A204.1 (cell line): ENCODE data around the gene CNIH3.

Source experiments
- FAIRE-seq: peaks from 2 replicates; lab custom pipeline; 2012; peaks lifted over from hg19 to GRCh38; lab: Jason Lieb, UNC

Gene CNIH3

DNA sequence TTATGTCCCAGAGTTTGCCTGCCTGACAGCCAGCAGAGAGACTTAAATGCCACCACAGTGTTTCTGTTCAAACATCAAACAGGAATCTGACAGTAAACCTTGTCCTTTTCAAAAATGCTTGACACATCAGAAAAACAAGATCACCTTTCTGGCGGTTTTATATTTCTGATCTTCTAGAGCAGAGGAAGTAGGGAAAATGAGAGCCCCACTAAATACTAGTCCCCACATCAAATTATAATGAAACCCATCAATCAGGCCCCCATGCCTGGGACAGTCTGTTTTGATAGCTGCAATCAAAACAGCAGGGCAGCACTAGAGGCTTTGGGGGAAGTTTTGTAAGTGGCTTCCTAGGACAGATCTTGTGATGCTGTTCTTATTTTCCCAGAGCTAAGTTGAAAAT lies 129.3 kb downstream of the CNIH3 start:
- no peak for FAIRE-seq

DNA sequence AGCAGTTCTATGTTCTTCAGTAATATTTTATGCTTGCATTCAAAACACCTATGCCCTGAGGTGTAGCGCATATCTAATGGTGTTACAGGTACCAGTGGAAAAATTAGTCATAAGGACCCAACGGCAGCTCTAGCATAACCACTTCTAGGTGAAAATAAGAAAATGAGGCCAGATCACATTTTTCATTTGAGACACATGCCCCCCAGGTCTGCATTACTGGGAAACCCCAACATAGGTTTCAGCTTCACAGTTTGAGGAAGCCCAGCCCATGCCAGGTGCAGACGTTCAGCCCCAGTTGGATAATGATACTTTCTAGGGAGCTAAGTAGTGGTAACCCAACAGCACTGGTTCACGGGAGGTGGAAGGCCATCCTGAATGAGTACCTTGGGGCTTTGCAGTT lies 129.8 kb downstream of the CNIH3 start:
- FAIRE-seq: no peak

DNA sequence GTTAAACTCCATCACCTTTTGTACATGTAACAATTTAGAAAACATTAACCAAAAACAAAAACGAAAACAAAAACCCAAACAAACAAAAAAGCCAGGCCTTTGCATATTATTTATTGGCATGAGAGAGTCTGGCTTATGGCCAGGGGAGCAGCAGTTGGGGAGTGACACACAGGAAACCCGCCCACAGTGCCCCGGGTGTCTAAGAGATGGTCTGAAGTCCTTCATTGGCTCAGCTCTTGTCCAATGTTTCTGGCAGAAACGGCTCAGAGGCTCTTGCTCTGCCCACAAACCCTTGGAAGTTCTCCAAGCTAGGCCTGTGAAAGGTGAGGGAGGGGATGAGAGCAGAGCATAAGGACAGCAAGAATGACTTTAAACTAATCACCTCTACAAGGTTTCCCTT lies 131.5 kb downstream of the CNIH3 start:
- no peak for FAIRE-seq

DNA sequence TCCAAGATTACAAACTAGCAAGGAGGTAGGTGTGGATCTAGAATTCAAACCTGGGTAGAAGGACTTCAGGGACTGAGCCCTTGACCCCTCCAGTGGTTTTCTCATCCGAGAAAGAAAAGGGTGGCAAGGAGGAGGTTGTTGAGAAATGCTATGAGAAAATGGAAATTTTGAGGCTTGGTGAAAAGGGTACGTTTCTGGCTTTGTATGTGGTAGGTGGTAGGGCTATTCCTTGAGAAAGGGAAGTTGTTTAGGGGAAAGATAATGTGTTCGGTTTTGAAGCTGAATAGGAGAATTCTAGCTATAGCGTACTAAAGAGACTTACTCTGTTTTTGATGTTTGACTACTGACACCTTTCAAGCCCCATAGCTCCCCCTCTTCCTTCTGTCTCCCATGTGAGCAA lies 133.8 kb downstream of the CNIH3 start:
- FAIRE-seq: no peak

DNA sequence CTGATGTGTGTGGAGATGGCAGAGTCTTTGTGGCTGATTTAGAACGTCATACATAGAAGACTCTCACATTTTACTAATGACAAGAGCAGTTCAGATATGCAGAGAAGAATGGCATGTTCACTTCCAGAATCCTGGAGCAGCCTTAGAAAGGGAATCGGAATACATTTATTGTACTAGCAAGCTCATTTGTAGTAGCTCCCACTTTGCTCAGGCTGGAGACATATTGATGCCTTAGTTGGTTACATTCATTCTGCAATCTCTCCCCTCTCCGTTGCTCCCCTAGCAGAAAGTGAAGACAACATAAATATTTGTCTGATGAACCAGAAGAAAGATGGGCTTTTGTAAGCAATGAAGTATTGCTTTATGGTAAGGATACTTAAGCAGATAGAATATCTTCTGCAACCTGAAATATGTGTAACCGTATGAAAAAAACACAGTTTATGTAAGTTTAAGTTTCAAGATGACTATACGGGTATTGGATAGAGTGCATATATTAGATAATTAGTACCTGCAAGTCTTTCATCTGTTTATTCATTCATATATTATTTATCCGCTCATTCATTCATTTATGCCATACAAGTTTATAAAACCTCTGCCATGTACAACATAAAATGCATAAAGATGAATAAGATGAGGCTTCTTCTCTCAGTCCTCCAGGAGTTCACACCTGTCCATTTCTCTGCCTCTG lies 135.7 kb downstream of the CNIH3 start:
- no peak for FAIRE-seq

DNA sequence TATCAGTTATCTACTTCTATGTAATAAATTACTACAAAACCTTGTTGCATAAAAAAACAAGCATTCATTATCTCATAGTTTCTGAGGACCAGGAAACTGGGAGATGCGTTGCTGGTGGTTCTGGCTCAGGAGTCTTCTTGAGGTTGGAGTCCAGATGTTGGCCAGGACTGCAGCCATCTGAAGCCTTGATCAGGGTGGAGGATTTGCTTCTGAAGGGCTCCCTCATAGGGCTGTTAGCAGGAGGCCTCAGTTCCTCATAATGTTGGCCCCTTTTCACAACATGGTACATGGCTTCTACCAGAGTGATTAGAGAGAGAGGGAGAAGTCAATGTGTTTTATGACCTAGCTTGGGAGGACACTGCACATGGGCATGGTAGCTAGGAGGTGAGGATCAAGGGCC lies 137.4 kb downstream of the CNIH3 start:
- no peak for FAIRE-seq

DNA sequence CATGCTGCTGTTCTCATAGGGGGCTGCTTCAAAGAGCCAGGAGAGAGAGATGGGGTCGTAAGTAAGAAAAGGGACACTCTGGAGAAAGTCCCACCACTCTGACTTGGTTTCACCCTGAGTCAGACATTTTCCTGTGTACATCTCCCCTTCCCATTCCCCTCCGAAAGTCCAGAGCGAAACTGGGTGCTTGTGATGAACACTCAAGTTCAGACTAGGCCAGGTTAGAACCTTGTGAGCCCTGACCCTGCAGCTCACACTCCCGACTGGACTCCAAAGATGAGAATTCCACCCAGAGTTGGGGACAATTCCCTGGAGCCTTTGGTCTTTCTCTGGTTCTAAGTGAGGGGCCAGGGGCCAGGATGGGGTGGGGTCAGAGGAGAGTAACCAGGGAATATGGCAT lies 139.5 kb downstream of the CNIH3 start:
- FAIRE-seq: no peak

DNA sequence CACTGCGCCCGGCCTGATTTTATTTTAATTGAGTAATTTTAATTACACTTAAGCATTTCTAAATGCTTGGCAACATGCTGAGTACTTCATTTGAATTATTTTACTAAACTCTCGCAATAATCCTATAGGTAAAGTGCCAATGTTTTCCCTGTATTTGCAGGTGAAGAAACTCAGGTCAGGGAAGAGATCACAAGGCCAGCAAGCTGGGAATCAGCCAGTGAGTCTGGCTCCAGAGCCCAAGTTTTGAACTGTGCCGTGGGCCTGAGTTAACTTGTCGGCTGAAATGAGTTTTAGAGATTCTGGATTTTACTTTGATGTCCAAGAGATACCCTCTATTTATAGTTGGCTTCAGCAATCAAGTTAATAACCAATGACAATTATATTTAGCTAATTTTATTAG lies 141.4 kb downstream of the CNIH3 start:
- no peak for FAIRE-seq

DNA sequence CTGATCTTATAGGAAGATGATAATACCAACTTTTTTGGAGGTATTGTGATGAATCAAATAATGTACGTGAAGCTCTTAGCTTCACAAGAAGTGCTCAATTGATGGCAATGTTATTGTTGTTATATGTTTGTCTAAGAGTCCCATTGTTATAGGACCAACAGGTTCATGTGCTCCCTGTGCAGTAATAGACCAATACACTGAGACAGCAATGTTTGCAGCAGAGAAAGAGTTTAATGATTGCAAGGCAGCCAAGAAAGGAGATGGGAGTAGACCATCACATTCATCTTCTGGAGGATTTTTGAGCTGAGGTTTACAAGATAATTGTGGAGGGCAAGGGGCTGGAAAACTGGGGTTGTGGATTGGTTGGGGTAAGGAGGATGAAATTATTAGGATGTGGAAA lies 143.0 kb downstream of the CNIH3 start:
- FAIRE-seq: no peak

DNA sequence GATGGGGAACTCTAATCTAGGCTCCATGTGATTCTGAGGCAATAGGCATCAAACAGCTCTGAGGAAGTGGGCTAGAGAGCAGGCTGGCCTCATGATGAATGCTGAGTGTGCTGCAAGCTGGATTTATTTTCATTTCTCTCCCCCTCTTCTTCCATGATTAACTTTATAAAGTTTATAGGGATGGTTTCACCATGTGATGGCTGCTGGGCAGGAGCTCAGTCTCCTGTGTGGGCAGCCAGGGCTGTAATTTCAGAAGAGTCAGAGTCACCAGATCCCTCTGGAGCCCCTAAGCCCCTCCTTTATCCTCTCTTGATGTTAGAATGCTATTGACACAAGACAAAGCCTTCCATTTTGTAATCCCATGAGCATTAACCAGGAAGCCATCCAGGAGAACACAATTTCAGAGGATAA lies 143.6 kb downstream of the CNIH3 start:
- FAIRE-seq: no peak

DNA sequence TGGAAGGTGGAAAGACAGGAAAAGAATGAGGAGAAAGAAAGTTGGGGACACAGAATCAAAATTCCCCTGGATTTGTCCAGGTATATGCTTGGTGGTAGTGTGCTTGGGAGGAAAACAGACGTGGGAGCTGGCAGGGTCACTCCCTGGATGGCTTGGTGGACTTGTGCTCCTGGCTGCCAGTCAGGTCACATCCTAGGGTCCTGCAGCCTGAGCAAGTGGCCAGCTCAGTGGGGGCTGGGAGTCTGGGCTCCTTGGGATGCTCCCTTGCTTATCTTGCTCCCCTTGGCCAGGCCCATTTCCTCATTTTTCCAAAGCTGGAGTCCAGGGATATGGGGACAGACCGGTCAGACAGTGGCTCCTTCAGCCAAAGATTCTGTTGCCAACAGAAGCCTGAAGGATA lies 144.0 kb downstream of the CNIH3 start:
- no peak for FAIRE-seq

DNA sequence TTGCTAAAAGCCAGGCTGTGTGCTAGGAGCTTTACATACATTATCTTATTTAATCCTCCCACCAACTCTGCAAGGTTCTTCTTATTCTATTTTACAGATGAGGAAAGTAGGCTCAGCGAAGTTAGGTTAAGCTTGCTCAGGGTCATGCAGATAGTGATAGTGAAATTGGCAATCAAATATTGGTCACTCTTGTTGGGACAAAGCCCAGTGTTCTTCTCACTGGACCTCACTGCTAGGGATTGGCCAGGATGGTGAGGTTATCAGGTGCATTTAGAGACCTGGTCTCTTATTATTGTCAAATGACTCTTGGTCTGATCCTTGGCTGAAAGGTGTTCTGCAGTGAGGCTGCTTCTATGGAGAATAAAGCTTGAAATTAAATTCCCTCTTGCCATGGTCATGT lies 145.1 kb downstream of the CNIH3 start:
- FAIRE-seq: no peak

DNA sequence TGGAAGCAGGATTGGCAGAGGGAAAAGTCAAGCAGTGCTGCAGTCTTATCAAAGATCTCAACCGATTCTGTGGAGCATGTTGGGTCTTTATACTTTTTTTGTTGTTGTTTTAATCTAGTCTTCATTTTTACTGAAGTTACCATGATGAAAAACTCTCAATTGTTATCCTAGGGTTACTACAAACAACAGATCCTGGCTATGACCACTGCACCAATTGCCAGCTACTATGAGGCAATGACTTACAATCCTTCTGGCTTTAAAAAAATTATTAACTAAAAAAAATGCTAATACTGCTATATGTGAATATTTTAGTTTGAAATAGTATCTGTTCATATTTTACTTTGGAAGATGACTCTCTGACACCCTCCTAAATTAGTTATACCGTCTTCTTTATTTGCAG lies 145.9 kb downstream of the CNIH3 start:
- FAIRE-seq: no peak

DNA sequence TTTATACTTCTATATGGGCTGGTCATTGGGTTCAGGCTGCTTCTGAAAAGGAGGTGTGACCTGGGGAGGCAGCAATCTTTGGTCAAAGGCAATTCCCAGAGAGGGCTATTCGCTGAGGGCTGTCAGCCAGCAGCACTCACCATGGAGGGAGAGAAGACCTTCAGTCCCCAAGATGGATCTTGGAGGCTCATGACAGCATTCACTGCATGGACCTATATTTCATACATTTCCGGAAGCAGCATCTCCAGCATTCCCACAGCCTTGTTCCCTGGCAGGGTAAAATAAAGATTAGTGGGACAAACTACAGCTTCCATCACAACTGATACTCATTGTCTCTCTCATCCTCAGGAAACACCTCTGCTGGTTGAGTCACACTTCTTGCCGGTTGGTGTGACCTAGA lies 146.6 kb downstream of the CNIH3 start:
- no peak for FAIRE-seq

DNA sequence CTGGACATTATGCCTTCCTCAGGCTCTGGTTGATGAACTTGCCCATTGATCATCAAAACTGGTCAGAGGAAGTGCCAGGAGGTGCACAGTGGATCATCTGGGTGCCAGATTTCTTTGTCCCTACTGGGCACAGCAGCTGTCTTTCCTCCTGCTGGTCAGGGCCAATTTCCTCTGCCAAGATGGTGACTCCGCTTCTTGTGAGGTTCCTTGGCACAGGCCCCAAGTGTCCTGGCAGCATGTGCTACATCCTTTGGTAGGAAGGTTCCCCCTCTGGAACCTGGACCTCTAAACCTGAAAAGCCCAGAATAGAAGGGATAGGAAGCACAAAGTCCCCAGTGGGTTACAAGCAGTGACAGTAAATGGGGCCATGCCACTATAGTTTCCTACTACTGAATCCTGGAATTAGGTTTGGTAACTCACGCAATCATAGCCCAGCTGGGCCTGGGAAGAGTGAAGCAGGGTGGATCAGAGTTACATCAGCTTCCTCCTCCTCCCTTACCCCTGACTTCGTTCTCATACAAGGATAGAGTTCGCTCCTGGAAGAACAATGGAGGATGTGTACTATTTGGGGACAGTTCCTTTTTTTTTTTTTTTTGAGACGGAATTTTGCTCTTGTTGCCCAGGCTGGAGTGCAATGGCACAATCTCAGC lies 147.1 kb downstream of the CNIH3 start:
- FAIRE-seq: no peak

DNA sequence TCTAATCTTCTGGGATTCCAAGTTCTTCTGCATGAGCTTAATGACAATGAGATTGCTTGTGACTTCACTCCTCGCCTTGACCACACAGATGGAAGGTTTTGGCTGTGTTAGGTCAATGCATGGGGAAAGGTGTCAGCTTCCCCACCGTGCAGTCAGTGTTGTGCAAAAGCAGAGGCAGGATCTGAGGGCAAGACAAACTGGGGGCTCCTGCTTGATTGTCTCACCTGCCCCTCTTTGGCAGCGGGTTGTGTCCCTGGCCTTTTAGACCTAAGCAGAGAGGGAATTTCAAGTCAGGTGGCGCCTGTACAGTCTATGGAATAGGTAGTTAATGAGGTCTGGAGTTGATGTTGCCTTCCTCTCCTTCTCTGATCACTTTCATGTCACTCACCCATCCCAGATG lies 150.1 kb downstream of the CNIH3 start:
- FAIRE-seq: no peak

DNA sequence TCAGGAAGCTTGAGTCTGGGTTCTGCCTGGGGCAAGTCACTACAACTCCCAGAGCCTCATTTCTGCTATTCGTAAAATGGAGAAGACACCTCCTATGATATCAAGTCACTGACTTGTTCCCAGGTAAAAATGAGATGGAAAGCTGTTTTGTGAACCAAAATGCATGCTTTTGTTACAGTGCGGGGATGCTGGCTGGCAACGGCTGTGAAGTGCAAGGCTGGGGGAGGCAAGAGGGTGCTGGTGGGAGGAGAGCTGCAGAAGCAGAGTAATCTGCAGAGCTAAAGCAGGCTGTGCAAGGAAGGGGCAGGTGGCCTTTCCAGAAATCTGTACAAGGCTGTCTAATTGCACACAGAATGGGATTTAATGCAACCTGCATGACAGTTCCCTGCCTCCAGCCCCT lies 150.9 kb downstream of the CNIH3 start:
- FAIRE-seq: no peak

DNA sequence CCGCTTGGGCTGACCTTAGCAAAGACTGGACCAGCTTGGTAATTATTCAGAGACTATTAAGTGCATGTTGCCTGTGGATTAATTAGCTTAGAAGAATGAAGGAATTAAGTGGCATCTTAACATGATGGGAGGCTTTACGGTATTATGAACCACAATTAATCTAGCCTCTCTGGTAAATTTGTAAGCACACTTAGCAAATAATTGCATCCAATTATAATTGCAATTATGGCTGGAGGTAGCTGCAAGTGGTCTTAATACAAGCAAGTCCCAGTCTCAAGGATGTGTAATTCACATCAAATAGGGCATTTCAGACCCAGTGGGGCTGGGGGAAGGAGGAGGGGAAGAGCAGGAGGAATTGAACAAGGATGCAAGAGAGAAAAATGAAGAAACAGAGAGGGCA lies 151.6 kb downstream of the CNIH3 start:
- FAIRE-seq: no peak

DNA sequence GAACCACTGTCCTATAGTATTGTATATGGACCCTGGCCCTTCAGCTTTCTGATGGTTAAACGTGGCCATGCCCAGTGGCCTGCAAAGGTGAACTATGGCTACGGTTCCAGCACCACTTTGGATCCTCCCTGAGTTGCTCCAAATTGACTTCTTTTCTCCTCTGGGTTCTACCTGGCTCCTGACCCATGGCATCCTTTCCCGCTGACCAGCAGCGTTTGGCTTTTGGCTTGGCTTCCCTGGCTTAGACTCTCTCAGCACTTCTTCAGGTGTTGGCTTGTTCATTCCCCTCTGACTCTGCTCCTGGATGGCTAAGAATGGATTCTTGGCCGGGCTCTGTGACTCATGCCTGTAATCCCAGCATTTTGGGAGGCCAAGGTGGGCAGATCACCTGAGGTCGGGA lies 152.9 kb downstream of the CNIH3 start:
- no peak for FAIRE-seq

DNA sequence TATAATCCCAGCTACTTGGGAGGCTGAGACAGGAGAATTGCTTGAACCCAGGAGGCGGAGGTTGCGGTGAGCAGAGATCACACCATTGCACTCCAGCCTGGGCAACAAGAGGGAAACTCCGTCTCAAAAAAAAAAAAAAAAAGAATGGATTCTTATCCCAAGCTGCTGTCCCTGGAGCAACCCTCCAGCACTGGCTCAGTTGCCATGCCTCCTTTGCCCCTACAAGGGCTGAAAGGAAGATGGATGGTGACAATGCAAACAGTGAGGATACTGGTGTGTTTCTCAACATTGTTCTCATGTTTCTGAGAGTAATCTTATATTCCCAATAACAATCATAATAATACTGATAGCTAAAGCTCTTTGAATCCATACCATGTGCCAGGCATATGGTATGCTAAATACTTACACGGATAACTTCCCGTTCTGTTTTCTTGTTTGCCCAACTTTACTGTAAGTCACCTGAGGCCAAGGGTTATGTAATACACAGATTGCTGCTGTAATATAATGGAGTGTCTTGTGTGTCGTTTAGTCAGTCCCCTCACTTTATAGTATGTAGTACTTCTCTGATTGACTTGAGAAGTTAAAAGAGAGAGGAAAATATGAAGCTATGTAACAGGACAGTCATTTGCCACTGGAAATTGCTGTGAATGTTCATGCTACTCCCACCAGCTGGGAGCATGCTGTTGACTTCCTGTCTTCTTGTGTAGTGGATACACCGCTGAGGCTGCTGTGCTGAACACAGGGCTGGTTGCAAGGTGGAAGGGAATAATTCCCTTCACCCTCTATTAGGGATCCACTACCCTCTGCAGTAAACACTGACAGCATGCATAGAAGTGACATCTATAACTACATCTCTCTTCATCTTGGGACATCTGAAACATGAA lies 153.6 kb downstream of the CNIH3 start:
- no peak for FAIRE-seq

DNA sequence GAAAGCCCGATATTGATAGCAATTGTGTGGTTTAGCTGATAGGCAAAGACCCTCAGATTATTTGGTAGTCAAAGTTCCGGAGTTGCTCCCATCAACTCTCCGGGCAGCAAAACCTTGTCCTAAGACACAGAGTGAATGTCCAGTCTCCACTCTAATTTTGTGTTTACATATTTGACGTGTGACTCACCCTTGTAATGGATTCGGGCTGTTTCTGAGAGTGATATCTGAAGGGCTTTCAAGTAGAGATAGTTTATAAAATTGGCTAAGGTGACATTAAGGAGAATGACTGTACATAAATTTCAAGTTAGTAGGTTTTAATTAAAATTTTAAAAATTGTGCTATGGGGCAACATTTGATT lies 154.2 kb downstream of the CNIH3 start:
- no peak for FAIRE-seq

DNA sequence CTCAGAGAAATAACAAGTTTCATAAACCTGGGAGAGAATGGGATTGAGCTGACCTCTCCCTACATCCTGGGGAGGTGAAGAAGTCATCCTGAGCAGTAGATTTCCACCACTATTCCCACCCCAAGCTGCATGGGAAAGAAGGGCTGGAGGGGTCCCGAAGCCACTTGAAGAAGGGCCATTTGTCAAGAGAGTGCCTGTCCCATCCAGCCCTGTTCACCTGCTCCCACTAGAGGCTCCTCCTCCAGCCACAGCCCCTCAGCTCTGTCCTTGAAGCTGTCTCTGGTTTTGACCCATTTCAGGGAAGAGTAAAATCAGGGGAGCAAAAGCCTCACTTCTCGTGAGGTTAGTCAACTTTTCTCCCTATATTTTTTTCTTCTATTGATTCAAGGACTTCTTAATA lies 157.5 kb downstream of the CNIH3 start:
- FAIRE-seq: no peak

DNA sequence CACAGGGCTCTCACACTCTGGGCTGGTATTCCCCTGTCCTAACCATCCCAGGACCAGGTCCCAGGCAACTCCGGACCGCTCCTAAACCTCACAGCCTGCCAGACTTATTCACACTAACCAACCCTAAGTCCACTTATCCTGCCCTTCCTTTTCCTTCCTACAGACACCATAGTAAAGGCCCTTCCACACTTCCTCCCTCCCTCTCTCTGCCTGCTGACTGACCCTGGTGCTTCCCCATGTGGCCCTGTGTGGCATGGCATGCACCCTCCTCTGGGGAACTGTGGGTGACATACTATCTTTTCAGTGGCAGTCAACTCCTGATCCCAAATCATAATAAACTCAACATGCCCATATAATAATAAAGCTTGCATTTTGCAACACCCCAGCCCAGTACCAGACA lies 158.3 kb downstream of the CNIH3 start:
- FAIRE-seq: no peak

DNA sequence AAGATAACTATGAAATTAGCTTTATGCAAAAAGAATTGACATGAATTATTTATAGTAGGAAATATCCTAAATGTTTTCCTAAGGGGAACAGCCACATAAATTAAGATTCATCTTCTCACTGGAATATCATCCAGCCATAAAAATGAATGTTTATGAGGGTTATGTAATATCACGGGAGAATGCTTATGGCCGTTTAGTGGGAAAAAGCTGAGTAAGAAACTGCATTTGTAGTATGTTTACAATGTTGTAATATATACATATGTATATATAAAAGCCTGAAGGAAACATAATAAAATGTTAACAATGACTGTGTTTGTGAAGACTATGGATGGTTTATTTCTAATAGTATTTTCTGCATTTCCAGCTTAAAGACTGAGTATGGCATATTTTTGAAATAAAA lies 161.1 kb downstream of the CNIH3 start:
- no peak for FAIRE-seq
